ENCODE results near the gene UTP18. TPM values are rescaled to one million over a fixed set of nuclear protein-coding genes. Genes with fewer than 3 reads are reported as not detected.
"Not testable (repeated sequence)": the region's sequence is repeated elsewhere in the genome, so short reads cannot be mapped to it uniquely, and the experiment has no call there.

UTP18 gene
- total RNA-seq, result 70.5 TPM

- peak; percentile 96 to 97 for DNase-seq (ENCODE audit: low spot score in 2 of 2)
- no peak for FAIRE-seq
Observed at GRCh38 chr17:51260237-51261023, at the start of gene UTP18. UTP18 (plus strand) TSS chr17:51260546; CDS start chr17:51260585, 39 bp downstream.

GRCh38 chr17:51214920-51215319, 45.4 kb upstream of the UTP18 start:
- FAIRE-seq, result no peak
- no peak for DNase-seq (ENCODE audit: low spot score in 2 of 2)

- FAIRE-seq, result no peak
Observed at GRCh38 chr17:51217946-51218345, 42.4 kb upstream of the UTP18 start.

GRCh38 chr17:51221322-51221721, 39.0 kb upstream of the UTP18 start:
- no peak for DNase-seq (ENCODE audit: low spot score in 2 of 2)
- no peak for FAIRE-seq

More at GRCh38 chr17:51217946-51218345, 42.4 kb upstream of the UTP18 start:
- no peak for DNase-seq (ENCODE audit: low spot score in 2 of 2)

GRCh38 chr17:51224402-51225262, 35.7 kb upstream of the UTP18 start:
- no peak for FAIRE-seq
- DNase-seq (ENCODE audit: low spot score in 2 of 2), result no peak

- not testable (repeated sequence) for FAIRE-seq; DNase-seq (ENCODE audit: low spot score in 2 of 2)
Observed at GRCh38 chr17:51225523-51225922, 34.8 kb upstream of the UTP18 start.

- DNase-seq (ENCODE audit: low spot score in 2 of 2), result no peak
- no peak for FAIRE-seq
Observed at GRCh38 chr17:51228161-51228560, 32.2 kb upstream of the UTP18 start.

GRCh38 chr17:51229889-51230288, 30.5 kb upstream of the UTP18 start:
- DNase-seq (ENCODE audit: low spot score in 2 of 2) (no peak), FAIRE-seq (no peak)

- FAIRE-seq, result no peak
- DNase-seq (ENCODE audit: low spot score in 2 of 2), result no peak
Observed at GRCh38 chr17:51230306-51230705, 30.0 kb upstream of the UTP18 start.

GRCh38 chr17:51231999-51232398, 28.3 kb upstream of the UTP18 start:
- DNase-seq (ENCODE audit: low spot score in 2 of 2), result no peak
- FAIRE-seq, result no peak

- DNase-seq (ENCODE audit: low spot score in 2 of 2) (no peak), FAIRE-seq (no peak)
Observed at GRCh38 chr17:51234162-51234561, 26.2 kb upstream of the UTP18 start.

GRCh38 chr17:51238255-51238887, 22.0 kb upstream of the UTP18 start:
- DNase-seq (ENCODE audit: low spot score in 2 of 2) (no peak), FAIRE-seq (no peak)

GRCh38 chr17:51240275-51240674, 20.1 kb upstream of the UTP18 start:
- FAIRE-seq (no peak), DNase-seq (ENCODE audit: low spot score in 2 of 2) (no peak)

GRCh38 chr17:51244041-51244440, 16.3 kb upstream of the UTP18 start:
- DNase-seq (ENCODE audit: low spot score in 2 of 2) (no peak), FAIRE-seq (no peak)

GRCh38 chr17:51245535-51245934, 14.8 kb upstream of the UTP18 start:
- no peak for DNase-seq (ENCODE audit: low spot score in 2 of 2)
- no peak for FAIRE-seq

- FAIRE-seq (no peak), DNase-seq (ENCODE audit: low spot score in 2 of 2) (no peak)
Observed at GRCh38 chr17:51250314-51250840, 10.0 kb upstream of the UTP18 start.

- DNase-seq (ENCODE audit: low spot score in 2 of 2) (no peak), FAIRE-seq (no peak)
Observed at GRCh38 chr17:51251010-51251409, 9.3 kb upstream of the UTP18 start.

- DNase-seq (ENCODE audit: low spot score in 2 of 2) (no peak), FAIRE-seq (no peak)
Observed at GRCh38 chr17:51255673-51256072, 4.7 kb upstream of the UTP18 start.

- FAIRE-seq, result no peak
Observed at GRCh38 chr17:51256101-51256500, 4.2 kb upstream of the UTP18 start.

GRCh38 chr17:51257150-51258081, 2.9 kb upstream of the UTP18 start:
- no peak for FAIRE-seq
- DNase-seq (ENCODE audit: low spot score in 2 of 2), result no peak

More at GRCh38 chr17:51256101-51256500, 4.2 kb upstream of the UTP18 start:
- no peak for DNase-seq (ENCODE audit: low spot score in 2 of 2)
